ENCODE measurements around the gene EDA. TPM values are rescaled to one million over a fixed set of nuclear protein-coding genes. Genes with fewer than 3 reads are reported as not detected.
A peak's percentile ranks its signal among the peaks of the same experiment; 100 is the strongest.

EDA gene
- total RNA-seq, 1 experiment from 2014 or later, result 0.15 TPM

GRCh38 chrX:69615342-69615741, 571 bp upstream of the EDA start:
- Histone ChIP-seq H3F3A (ENCODE audit: low read length, unreplicated experiment) (no peaks in the 10 kb centered on the region), H3K36me3 (ENCODE audit: low read depth, low read length) (no peaks in the 10 kb centered on the region), H3K4me3 (ENCODE audit: low read length) (peak overlapping the region; percentile 62; the same call in 1 of the 2 replicates), H3K9me3 (ENCODE audit: low read length) (no peaks in the 10 kb centered on the region), H3K4me1 (ENCODE audit: insufficient read depth, low read length) (peaks cover 6% of the 10 kb centered on the region; the same call in 1 of the 2 replicates), H3K27me3 (ENCODE audit: low read length) (peaks cover 28% of the 10 kb centered on the region), H3K9me2 (replicated peaks; ENCODE audit: low read length) (no peaks in the 10 kb centered on the region), H3K9ac (ENCODE audit: low read length) (no peak overlapping the region), H3K4me2 (ENCODE audit: low read length) (peak overlapping the region; percentile 83; the same call in 1 of the 2 replicates), H3K27ac (ENCODE audit: low read length) (no peak overlapping the region), H2AFZ (ENCODE audit: low read length) (peak overlapping the region; percentile 86; the same call in 1 of the 2 replicates), H3K79me2 (ENCODE audit: low read length) (no peaks in the 10 kb centered on the region), H4K20me1 (ENCODE audit: low read length) (no peaks in the 10 kb centered on the region)
- CTCF ChIA-PET, result no interaction called here
- no TSS peak for BruUV-seq (replicated peaks)
- POLR2A ChIA-PET (ENCODE audit: unreplicated experiment), result no interaction called here
- intact Hi-C loops (cut with micrococcal nuclease), result loop anchor here (5.0 kb wide), 1 partner anchor 417 kb away; no protein-coding TSS in a partner anchor
- TF ChIP-seq, protein P1, sequence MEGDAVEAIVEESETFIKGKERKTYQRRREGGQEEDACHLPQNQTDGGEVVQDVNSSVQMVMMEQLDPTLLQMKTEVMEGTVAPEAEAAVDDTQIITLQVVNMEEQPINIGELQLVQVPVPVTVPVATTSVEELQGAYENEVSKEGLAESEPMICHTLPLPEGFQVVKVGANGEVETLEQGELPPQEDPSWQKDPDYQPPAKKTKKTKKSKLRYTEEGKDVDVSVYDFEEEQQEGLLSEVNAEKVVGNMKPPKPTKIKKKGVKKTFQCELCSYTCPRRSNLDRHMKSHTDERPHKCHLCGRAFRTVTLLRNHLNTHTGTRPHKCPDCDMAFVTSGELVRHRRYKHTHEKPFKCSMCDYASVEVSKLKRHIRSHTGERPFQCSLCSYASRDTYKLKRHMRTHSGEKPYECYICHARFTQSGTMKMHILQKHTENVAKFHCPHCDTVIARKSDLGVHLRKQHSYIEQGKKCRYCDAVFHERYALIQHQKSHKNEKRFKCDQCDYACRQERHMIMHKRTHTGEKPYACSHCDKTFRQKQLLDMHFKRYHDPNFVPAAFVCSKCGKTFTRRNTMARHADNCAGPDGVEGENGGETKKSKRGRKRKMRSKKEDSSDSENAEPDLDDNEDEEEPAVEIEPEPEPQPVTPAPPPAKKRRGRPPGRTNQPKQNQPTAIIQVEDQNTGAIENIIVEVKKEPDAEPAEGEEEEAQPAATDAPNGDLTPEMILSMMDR (conservative IDR thresholded peaks at IDR 0.05; ENCODE audit: low read depth, low read length), result no peak
- no peak for TF ChIP-seq EZH2 (IDR thresholded peaks at IDR 0.05; ENCODE audit: low read length, unreplicated experiment)
- no peak for TF ChIP-seq EZH2phosphoT487 (IDR thresholded peaks at IDR 0.05; ENCODE audit: borderline replicate concordance, low read length)
- DNase-seq (no peak), ATAC-seq (no peak)

GRCh38 chrX:69616457-69617203, 717 bp downstream of the EDA start:
- Histone ChIP-seq H3K4me1 (ENCODE audit: insufficient read depth, low read length) (peaks cover 6% of the 10 kb centered on the region; the same call in 1 of the 2 replicates), H3F3A (ENCODE audit: low read length, unreplicated experiment) (no peaks in the 10 kb centered on the region), H4K20me1 (ENCODE audit: low read length) (no peaks in the 10 kb centered on the region), H3K79me2 (ENCODE audit: low read length) (no peaks in the 10 kb centered on the region), H3K9ac (ENCODE audit: low read length) (no peak overlapping the region), H3K36me3 (ENCODE audit: low read depth, low read length) (no peaks in the 10 kb centered on the region), H3K4me3 (ENCODE audit: low read length) (peak overlapping the region; percentile 62), H3K27me3 (ENCODE audit: low read length) (peaks cover 28% of the 10 kb centered on the region), H3K9me2 (replicated peaks; ENCODE audit: low read length) (no peaks in the 10 kb centered on the region), H3K27ac (ENCODE audit: low read length) (no peak overlapping the region), H2AFZ (ENCODE audit: low read length) (peak overlapping the region; percentile 86), H3K9me3 (ENCODE audit: low read length) (no peaks in the 10 kb centered on the region), H3K4me2 (ENCODE audit: low read length) (peak overlapping the region; percentile 83)
- ChIA-PET POLR2A (ENCODE audit: unreplicated experiment) (no interaction called here), CTCF (no interaction called here)
- BruUV-seq (replicated peaks), result no TSS peak
- TF ChIP-seq EZH2phosphoT487 (IDR thresholded peaks at IDR 0.05; ENCODE audit: borderline replicate concordance, low read length) (no peak), EZH2 (IDR thresholded peaks at IDR 0.05; ENCODE audit: low read length, unreplicated experiment) (no peak)
- DNase-seq (no peak), ATAC-seq (peak; percentile 18; the same call in 1 of the 2 replicates)
- intact Hi-C loops (cut with micrococcal nuclease), result loop anchor here (5.0 kb wide), 1 partner anchor 416 kb away; no protein-coding TSS in a partner anchor

- intact Hi-C loops (cut with micrococcal nuclease), result loop anchor here (1.0 to 5.0 kb wide), 3 partner anchors 80 to 413 kb away; no protein-coding TSS in a partner anchor
- POLR2A ChIA-PET (ENCODE audit: unreplicated experiment), result no interaction called here
Observed at GRCh38 chrX:69618803-69619202, 2.9 kb downstream of the EDA start.

More at GRCh38 chrX:69618803-69619202, 2.9 kb downstream of the EDA start:
- peaks cover 28% of the 10 kb centered on the region for H3K27me3 ChIP-seq (ENCODE audit: low read length)
- no peak overlapping the region for H3K4me2 ChIP-seq (ENCODE audit: low read length)
- DNase-seq (peak; percentile 39), ATAC-seq (no peak)
- H2AFZ ChIP-seq (ENCODE audit: low read length), result no peak overlapping the region
- no peaks in the 10 kb centered on the region for H3K9me3 ChIP-seq (ENCODE audit: low read length)
- H3K9me2 ChIP-seq (replicated peaks; ENCODE audit: low read length), result no peaks in the 10 kb centered on the region
- H3K36me3 ChIP-seq (ENCODE audit: low read depth, low read length), result no peaks in the 10 kb centered on the region
- no peaks in the 10 kb centered on the region for H3K79me2 ChIP-seq (ENCODE audit: low read length)
- no peak overlapping the region for H3K4me3 ChIP-seq (ENCODE audit: low read length)
- TF ChIP-seq EZH2phosphoT487 (IDR thresholded peaks at IDR 0.05; ENCODE audit: borderline replicate concordance, low read length), result no peak
- TF ChIP-seq, protein P1 (conservative IDR thresholded peaks at IDR 0.05; ENCODE audit: low read depth, low read length), result peak; percentile 57
- TF ChIP-seq EZH2 (IDR thresholded peaks at IDR 0.05; ENCODE audit: low read length, unreplicated experiment), result no peak
- no peak overlapping the region for H3K9ac ChIP-seq (ENCODE audit: low read length)
- CTCF ChIA-PET, result interaction anchor here (1.4 kb wide), 1 partner anchor 81 kb away, joined by 6 read pairs; no protein-coding TSS in a partner anchor
- no peaks in the 10 kb centered on the region for H4K20me1 ChIP-seq (ENCODE audit: low read length)
- H3K27ac ChIP-seq (ENCODE audit: low read length), result no peak overlapping the region
- H3F3A ChIP-seq (ENCODE audit: low read length, unreplicated experiment), result no peaks in the 10 kb centered on the region
- H3K4me1 ChIP-seq (ENCODE audit: insufficient read depth, low read length), result peaks cover 6% of the 10 kb centered on the region; the same call in 1 of the 2 replicates
- no TSS peak for BruUV-seq (replicated peaks)

All from PC-3 (cell line).